Effector memory CD8-positive, alpha-beta T cell (primary cell): ENCODE results near the gene ST6GAL1.
A peak's percentile ranks its signal among the peaks of the same experiment; 100 is the strongest.

Source experiments
- ATAC-seq: fragments of 150-1000 bp; cut with Tn5 transposase; replicated peaks from 2 replicates; pipeline ENCODE4 v1.10.0; 2021; ENCODE audit warnings: mild to moderate bottlenecking, moderate library complexity
- DNase-seq, 3 experiments: peaks; one replicate each; pipeline ENCODE4 v3.0.0; 2021
- H3K27ac Mint-ChIP-seq, 2 donors: one replicate each; pipeline ENCODE4 v1.8.0; 2022; ENCODE audit warnings: mild to moderate bottlenecking in 2 of 2, mixed read lengths in 2 of 2, moderate library complexity in 2 of 2
- H3K27me3 Mint-ChIP-seq, 2 donors: one replicate each; pipeline ENCODE4 v1.8.0; 2022; ENCODE audit warnings: mixed read lengths in 2 of 2
- H3K36me3 Mint-ChIP-seq: one replicate; pipeline ENCODE4 v1.8.0; 2022; ENCODE audit warnings: mild to moderate bottlenecking, moderate library complexity, mixed read lengths; ENCODE audit not compliant: insufficient read depth
- H3K4me1 Mint-ChIP-seq, 2 donors: one replicate each; pipeline ENCODE4 v1.8.0; 2022; ENCODE audit warnings: low read depth in 2 of 2, mixed read lengths in 2 of 2
- H3K4me3 Mint-ChIP-seq, 2 donors: one replicate each; pipeline ENCODE4 v1.8.0; 2022; ENCODE audit warnings: mild to moderate bottlenecking in 2 of 2, mixed read lengths in 2 of 2, moderate library complexity in 2 of 2
- H3K9me3 Mint-ChIP-seq, 2 donors: one replicate each; pipeline ENCODE4 v1.8.0; 2022; ENCODE audit warnings: mixed read lengths in 2 of 2

ST6GAL1 gene

GRCh38 chr3:187073581-187074098 lies 143.3 kb downstream of the ST6GAL1 start:
- no peak for ATAC-seq
- peaks cover 74% of the 10 kb centered on the region for H3K36me3 Mint-ChIP-seq
- peak overlapping the region in 1 of 2 donors; percentile 31 for H3K27ac Mint-ChIP-seq
- H3K9me3 Mint-ChIP-seq: no peaks in the 10 kb centered on the region
- peaks cover 13 to 17% of the 10 kb centered on the region in 2 donors for H3K4me1 Mint-ChIP-seq
- no peak for DNase-seq
- no peak overlapping the region for H3K4me3 Mint-ChIP-seq
- H3K27me3 Mint-ChIP-seq: no peaks in the 10 kb centered on the region

GRCh38 chr3:187074846-187075245 lies 144.5 kb downstream of the ST6GAL1 start:
- ATAC-seq (no peak), DNase-seq (no peak)
- Mint-ChIP-seq H3K27ac (peak overlapping the region in 1 of 2 donors; percentile 87), H3K36me3 (peaks cover 69% of the 10 kb centered on the region), H3K4me1 (peaks cover 10% of the 10 kb centered on the region in 2 donors), H3K4me3 (no peak overlapping the region), H3K27me3 (no peaks in the 10 kb centered on the region), H3K9me3 (no peaks in the 10 kb centered on the region)

GRCh38 chr3:187076297-187076696 lies 146.0 kb downstream of the ST6GAL1 start:
- Mint-ChIP-seq H3K27ac (peak overlapping the region in 1 of 2 donors; percentile 87), H3K4me1 (peaks cover 3 to 7% of the 10 kb centered on the region in 2 donors), H3K36me3 (peaks cover 62% of the 10 kb centered on the region), H3K9me3 (no peaks in the 10 kb centered on the region), H3K4me3 (no peak overlapping the region), H3K27me3 (no peaks in the 10 kb centered on the region)
- DNase-seq: no peak
- ATAC-seq: no peak

GRCh38 chr3:187077085-187077484 lies 146.8 kb downstream of the ST6GAL1 start:
- Mint-ChIP-seq H3K27ac (peak overlapping the region; percentile 77 to 87), H3K27me3 (no peaks in the 10 kb centered on the region), H3K9me3 (no peaks in the 10 kb centered on the region), H3K4me1 (peaks cover 3 to 7% of the 10 kb centered on the region in 2 donors), H3K4me3 (no peak overlapping the region), H3K36me3 (peaks cover 59% of the 10 kb centered on the region)
- ATAC-seq: no peak
- DNase-seq: no peak

GRCh38 chr3:187077537-187077936 lies 147.2 kb downstream of the ST6GAL1 start:
- H3K27me3 Mint-ChIP-seq: no peaks in the 10 kb centered on the region
- ATAC-seq (no peak), DNase-seq (no peak)
- H3K36me3 Mint-ChIP-seq: peaks cover 57% of the 10 kb centered on the region
- H3K9me3 Mint-ChIP-seq: no peaks in the 10 kb centered on the region
- H3K27ac Mint-ChIP-seq: peak overlapping the region in 1 of 2 donors; percentile 77
- H3K4me3 Mint-ChIP-seq: no peak overlapping the region
- H3K4me1 Mint-ChIP-seq: peaks cover 3 to 7% of the 10 kb centered on the region in 2 donors

GRCh38 chr3:187079090-187080022 lies 149.0 kb downstream of the ST6GAL1 start:
- ATAC-seq (no peak), DNase-seq (no peak)
- Mint-ChIP-seq H3K27me3 (no peaks in the 10 kb centered on the region), H3K27ac (peak overlapping the region; percentile 52 to 76), H3K9me3 (no peaks in the 10 kb centered on the region), H3K4me1 (peaks cover under 1 to 4% of the 10 kb centered on the region in 2 donors), H3K4me3 (no peak overlapping the region), H3K36me3 (peaks cover 43% of the 10 kb centered on the region)

- H3K27me3 Mint-ChIP-seq: no peaks in the 10 kb centered on the region
- no peaks in the 10 kb centered on the region for H3K9me3 Mint-ChIP-seq
- ATAC-seq (no peak), DNase-seq (no peak)
- peaks cover 4 to 8% of the 10 kb centered on the region in 2 donors for H3K4me1 Mint-ChIP-seq
- no peak overlapping the region for H3K4me3 Mint-ChIP-seq
- H3K36me3 Mint-ChIP-seq: peaks cover 29% of the 10 kb centered on the region
- peak overlapping the region in 1 of 2 donors; percentile 46 for H3K27ac Mint-ChIP-seq
Observed at GRCh38 chr3:187080799-187081450, 150.6 kb downstream of the ST6GAL1 start.

GRCh38 chr3:187082758-187083375 lies 152.5 kb downstream of the ST6GAL1 start:
- Mint-ChIP-seq H3K9me3 (peaks cover 0 to 2% of the 10 kb centered on the region in 2 donors), H3K27ac (peak overlapping the region; percentile 17 to 65), H3K27me3 (no peaks in the 10 kb centered on the region), H3K4me1 (peaks cover under 1 to 8% of the 10 kb centered on the region in 2 donors), H3K4me3 (no peak overlapping the region), H3K36me3 (peaks cover 13% of the 10 kb centered on the region)
- no peak for ATAC-seq
- DNase-seq: no peak

- no peaks in the 10 kb centered on the region for H3K27me3 Mint-ChIP-seq
- no peak for DNase-seq
Observed at GRCh38 chr3:187084126-187084525, 153.8 kb downstream of the ST6GAL1 start.

GRCh38 chr3:187084580-187084979 lies 154.3 kb downstream of the ST6GAL1 start:
- H3K27me3 Mint-ChIP-seq: no peaks in the 10 kb centered on the region
- peaks cover 0 to 8% of the 10 kb centered on the region in 2 donors for H3K4me1 Mint-ChIP-seq
- H3K4me3 Mint-ChIP-seq: no peak overlapping the region
- ATAC-seq (no peak), DNase-seq (no peak)
- H3K9me3 Mint-ChIP-seq: peaks cover 4 to 6% of the 10 kb centered on the region in 2 donors
- H3K36me3 Mint-ChIP-seq: peaks cover 3% of the 10 kb centered on the region
- H3K27ac Mint-ChIP-seq: no peak overlapping the region

More at GRCh38 chr3:187084126-187084525, 153.8 kb downstream of the ST6GAL1 start:
- no peak overlapping the region for H3K27ac Mint-ChIP-seq
- H3K9me3 Mint-ChIP-seq: peaks cover 4 to 6% of the 10 kb centered on the region in 2 donors
- H3K4me3 Mint-ChIP-seq: no peak overlapping the region
- peaks cover 0 to 8% of the 10 kb centered on the region in 2 donors for H3K4me1 Mint-ChIP-seq
- ATAC-seq: no peak
- H3K36me3 Mint-ChIP-seq: peaks cover 7% of the 10 kb centered on the region

GRCh38 chr3:187085021-187085666 lies 154.8 kb downstream of the ST6GAL1 start:
- no peak for ATAC-seq
- DNase-seq: no peak
- no peak overlapping the region for H3K4me3 Mint-ChIP-seq

GRCh38 chr3:187085933-187086332 lies 155.6 kb downstream of the ST6GAL1 start:
- Mint-ChIP-seq H3K4me1 (peaks cover 0 to 8% of the 10 kb centered on the region in 2 donors), H3K27ac (no peak overlapping the region), H3K27me3 (no peaks in the 10 kb centered on the region), H3K36me3 (peaks cover 3% of the 10 kb centered on the region), H3K4me3 (no peak overlapping the region), H3K9me3 (peaks cover 4 to 6% of the 10 kb centered on the region in 2 donors)
- DNase-seq (no peak), ATAC-seq (no peak)

More at GRCh38 chr3:187085021-187085666, 154.8 kb downstream of the ST6GAL1 start:
- no peaks in the 10 kb centered on the region for H3K27me3 Mint-ChIP-seq
- peaks cover 3% of the 10 kb centered on the region for H3K36me3 Mint-ChIP-seq
- peaks cover 0 to 8% of the 10 kb centered on the region in 2 donors for H3K4me1 Mint-ChIP-seq
- H3K9me3 Mint-ChIP-seq: peaks cover 4 to 6% of the 10 kb centered on the region in 2 donors
- H3K27ac Mint-ChIP-seq: no peak overlapping the region
